ENCODE data around the gene OR2V2.

DNA sequence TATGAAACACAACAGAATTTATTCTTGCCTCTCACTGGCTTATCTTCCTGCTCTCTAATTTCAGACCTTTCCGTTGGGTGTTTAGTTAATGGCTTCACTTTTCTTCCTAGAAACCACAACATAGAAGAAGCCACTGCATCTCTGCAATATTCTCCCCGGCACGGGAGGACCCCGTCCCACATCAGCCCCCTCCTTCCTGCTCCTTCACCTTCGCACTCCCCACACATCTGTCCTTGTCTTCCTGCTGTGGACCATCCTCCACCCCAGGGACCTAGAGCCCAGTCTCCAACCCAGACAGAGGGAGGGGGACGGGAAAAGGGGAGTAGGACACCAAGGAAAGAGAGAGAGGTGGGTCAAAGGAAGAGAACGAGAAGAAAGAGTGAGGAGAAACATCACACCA, 17.8 kb upstream of the OR2V2 start:
- TF ChIP-seq CTCF (IDR thresholded peaks at IDR 0.05) (no peak), POLR2AphosphoS5 (IDR thresholded peaks at IDR 0.05) (no peak)

Measured in gastroesophageal sphincter (tissue), 3 donors.